Measurements from ENCODE around the gene NAALADL2.

- TF ChIP-seq, protein P1, sequence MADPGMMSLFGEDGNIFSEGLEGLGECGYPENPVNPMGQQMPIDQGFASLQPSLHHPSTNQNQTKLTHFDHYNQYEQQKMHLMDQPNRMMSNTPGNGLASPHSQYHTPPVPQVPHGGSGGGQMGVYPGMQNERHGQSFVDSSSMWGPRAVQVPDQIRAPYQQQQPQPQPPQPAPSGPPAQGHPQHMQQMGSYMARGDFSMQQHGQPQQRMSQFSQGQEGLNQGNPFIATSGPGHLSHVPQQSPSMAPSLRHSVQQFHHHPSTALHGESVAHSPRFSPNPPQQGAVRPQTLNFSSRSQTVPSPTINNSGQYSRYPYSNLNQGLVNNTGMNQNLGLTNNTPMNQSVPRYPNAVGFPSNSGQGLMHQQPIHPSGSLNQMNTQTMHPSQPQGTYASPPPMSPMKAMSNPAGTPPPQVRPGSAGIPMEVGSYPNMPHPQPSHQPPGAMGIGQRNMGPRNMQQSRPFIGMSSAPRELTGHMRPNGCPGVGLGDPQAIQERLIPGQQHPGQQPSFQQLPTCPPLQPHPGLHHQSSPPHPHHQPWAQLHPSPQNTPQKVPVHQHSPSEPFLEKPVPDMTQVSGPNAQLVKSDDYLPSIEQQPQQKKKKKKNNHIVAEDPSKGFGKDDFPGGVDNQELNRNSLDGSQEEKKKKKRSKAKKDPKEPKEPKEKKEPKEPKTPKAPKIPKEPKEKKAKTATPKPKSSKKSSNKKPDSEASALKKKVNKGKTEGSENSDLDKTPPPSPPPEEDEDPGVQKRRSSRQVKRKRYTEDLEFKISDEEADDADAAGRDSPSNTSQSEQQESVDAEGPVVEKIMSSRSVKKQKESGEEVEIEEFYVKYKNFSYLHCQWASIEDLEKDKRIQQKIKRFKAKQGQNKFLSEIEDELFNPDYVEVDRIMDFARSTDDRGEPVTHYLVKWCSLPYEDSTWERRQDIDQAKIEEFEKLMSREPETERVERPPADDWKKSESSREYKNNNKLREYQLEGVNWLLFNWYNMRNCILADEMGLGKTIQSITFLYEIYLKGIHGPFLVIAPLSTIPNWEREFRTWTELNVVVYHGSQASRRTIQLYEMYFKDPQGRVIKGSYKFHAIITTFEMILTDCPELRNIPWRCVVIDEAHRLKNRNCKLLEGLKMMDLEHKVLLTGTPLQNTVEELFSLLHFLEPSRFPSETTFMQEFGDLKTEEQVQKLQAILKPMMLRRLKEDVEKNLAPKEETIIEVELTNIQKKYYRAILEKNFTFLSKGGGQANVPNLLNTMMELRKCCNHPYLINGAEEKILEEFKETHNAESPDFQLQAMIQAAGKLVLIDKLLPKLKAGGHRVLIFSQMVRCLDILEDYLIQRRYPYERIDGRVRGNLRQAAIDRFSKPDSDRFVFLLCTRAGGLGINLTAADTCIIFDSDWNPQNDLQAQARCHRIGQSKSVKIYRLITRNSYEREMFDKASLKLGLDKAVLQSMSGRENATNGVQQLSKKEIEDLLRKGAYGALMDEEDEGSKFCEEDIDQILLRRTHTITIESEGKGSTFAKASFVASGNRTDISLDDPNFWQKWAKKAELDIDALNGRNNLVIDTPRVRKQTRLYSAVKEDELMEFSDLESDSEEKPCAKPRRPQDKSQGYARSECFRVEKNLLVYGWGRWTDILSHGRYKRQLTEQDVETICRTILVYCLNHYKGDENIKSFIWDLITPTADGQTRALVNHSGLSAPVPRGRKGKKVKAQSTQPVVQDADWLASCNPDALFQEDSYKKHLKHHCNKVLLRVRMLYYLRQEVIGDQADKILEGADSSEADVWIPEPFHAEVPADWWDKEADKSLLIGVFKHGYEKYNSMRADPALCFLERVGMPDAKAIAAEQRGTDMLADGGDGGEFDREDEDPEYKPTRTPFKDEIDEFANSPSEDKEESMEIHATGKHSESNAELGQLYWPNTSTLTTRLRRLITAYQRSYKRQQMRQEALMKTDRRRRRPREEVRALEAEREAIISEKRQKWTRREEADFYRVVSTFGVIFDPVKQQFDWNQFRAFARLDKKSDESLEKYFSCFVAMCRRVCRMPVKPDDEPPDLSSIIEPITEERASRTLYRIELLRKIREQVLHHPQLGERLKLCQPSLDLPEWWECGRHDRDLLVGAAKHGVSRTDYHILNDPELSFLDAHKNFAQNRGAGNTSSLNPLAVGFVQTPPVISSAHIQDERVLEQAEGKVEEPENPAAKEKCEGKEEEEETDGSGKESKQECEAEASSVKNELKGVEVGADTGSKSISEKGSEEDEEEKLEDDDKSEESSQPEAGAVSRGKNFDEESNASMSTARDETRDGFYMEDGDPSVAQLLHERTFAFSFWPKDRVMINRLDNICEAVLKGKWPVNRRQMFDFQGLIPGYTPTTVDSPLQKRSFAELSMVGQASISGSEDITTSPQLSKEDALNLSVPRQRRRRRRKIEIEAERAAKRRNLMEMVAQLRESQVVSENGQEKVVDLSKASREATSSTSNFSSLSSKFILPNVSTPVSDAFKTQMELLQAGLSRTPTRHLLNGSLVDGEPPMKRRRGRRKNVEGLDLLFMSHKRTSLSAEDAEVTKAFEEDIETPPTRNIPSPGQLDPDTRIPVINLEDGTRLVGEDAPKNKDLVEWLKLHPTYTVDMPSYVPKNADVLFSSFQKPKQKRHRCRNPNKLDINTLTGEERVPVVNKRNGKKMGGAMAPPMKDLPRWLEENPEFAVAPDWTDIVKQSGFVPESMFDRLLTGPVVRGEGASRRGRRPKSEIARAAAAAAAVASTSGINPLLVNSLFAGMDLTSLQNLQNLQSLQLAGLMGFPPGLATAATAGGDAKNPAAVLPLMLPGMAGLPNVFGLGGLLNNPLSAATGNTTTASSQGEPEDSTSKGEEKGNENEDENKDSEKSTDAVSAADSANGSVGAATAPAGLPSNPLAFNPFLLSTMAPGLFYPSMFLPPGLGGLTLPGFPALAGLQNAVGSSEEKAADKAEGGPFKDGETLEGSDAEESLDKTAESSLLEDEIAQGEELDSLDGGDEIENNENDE (IDR thresholded peaks at IDR 0.05; ENCODE audit: insufficient replicate concordance, low read length) = no peak
- TF ChIP-seq, protein P2, sequence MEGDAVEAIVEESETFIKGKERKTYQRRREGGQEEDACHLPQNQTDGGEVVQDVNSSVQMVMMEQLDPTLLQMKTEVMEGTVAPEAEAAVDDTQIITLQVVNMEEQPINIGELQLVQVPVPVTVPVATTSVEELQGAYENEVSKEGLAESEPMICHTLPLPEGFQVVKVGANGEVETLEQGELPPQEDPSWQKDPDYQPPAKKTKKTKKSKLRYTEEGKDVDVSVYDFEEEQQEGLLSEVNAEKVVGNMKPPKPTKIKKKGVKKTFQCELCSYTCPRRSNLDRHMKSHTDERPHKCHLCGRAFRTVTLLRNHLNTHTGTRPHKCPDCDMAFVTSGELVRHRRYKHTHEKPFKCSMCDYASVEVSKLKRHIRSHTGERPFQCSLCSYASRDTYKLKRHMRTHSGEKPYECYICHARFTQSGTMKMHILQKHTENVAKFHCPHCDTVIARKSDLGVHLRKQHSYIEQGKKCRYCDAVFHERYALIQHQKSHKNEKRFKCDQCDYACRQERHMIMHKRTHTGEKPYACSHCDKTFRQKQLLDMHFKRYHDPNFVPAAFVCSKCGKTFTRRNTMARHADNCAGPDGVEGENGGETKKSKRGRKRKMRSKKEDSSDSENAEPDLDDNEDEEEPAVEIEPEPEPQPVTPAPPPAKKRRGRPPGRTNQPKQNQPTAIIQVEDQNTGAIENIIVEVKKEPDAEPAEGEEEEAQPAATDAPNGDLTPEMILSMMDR (IDR thresholded peaks at IDR 0.05; ENCODE audit: control extremely low read depth in 1 of 3, insufficient read depth in 1 of 3, low read depth in 1 of 3, low read length in 3 of 3) = no peak
- TF ChIP-seq KDM5A (IDR thresholded peaks at IDR 0.05; ENCODE audit: low read length) = no peak
- TF ChIP-seq, protein P3, sequence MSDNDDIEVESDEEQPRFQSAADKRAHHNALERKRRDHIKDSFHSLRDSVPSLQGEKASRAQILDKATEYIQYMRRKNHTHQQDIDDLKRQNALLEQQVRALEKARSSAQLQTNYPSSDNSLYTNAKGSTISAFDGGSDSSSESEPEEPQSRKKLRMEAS (IDR thresholded peaks at IDR 0.05) = no peak
- TF ChIP-seq USF2 (IDR thresholded peaks at IDR 0.05; ENCODE audit: low read length) = no peak
- TF ChIP-seq NRF1 (IDR thresholded peaks at IDR 0.05; ENCODE audit: low read depth, low read length) = no peak
- no peak for TF ChIP-seq EP300 (IDR thresholded peaks at IDR 0.05; ENCODE audit: borderline replicate concordance in 1 of 2, low read depth in 2 of 2, low read length in 2 of 2)
These were observed 476.1 kb downstream of the NAALADL2 start for GRCh38 chr3:175335229-175335628.
